Right ventricle myocardium inferior (tissue), 1 donor: ENCODE measurements around the gene LARGE2. TPM values are rescaled to one million over a fixed set of nuclear protein-coding genes. Genes with fewer than 3 reads are reported as not detected.

Experiments
- ATAC-seq: fragments of 200-7000 bp; cut with Tn5 transposase; one replicate; pipeline ENCODE4 v1.9.1; 2020; ENCODE audit warnings: mild to moderate bottlenecking, moderate library complexity
- DNase-seq: peaks from one replicate; pipeline ENCODE4 v3.0.0; 2021; ENCODE audit errors: missing footprints
- intact Hi-C: fragments of 100-400 bp; cut with DNase I; formaldehyde crosslinking; loops from one replicate; pipeline ENCODE4 v1.11.0; 2022
- total RNA-seq: library from RNA; stranded (reverse); fragmentation: NEBNext Ultra II Directional; extraction: Animal tissue kit (Norgen Biotek cat#: 25700); gene quantifications from one replicate; pipeline ENCODE4 v1.2.1, GENCODE V29; 2021
- donor health status: DM: no; HTN: yes; CAD: no; lungs with severe emphysema.

LARGE2 gene
- total RNA-seq, 1 donor from 2014 or later: not detected

GRCh38 chr11:45937916-45938315 is 15.5 kb downstream of the LARGE2 start:
- intact Hi-C loops: no loop called here
- no peak for DNase-seq
- no peak for ATAC-seq

DNA sequence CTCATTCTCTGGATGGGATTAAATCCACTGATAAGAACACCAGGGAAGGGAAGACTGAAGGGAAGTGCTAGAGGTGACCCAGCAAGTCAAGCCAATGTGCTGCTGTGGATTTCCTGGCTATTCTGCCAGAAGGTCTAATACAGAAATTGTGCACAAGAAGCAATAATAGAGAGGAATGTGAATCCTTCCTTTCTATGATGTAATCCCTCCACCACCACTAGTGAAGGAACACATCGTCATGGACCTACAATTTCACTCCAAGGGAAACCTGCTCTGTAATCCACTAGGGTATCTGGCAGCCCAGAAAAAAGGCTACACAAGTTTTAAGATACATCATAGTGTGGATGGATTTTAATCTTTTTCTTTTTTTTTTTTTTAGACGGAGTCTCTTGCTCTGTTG is 17.4 kb downstream of the LARGE2 start:
- ATAC-seq: no peak
- DNase-seq: no peak
- intact Hi-C loops: no loop called here

GRCh38 chr11:45941285-45941684 is 18.8 kb downstream of the LARGE2 start:
- ATAC-seq: no peak
- intact Hi-C loops: no loop called here
- no peak for DNase-seq

- DNase-seq (no peak), ATAC-seq (no peak)
- intact Hi-C loops: no loop called here
Measured at GRCh38 chr11:45942381-45942780, 19.9 kb downstream of the LARGE2 start.

- intact Hi-C loops: no loop called here
- DNase-seq: no peak
Measured at GRCh38 chr11:45945397-45945999, 23.0 kb downstream of the LARGE2 start.

GRCh38 chr11:45947885-45948284 is 25.4 kb downstream of the LARGE2 start:
- ATAC-seq (no peak), DNase-seq (no peak)
- intact Hi-C loops: no loop called here

More at GRCh38 chr11:45945397-45945999, 23.0 kb downstream of the LARGE2 start:
- ATAC-seq: no peak

- intact Hi-C loops: no loop called here
- ATAC-seq (no peak), DNase-seq (no peak)
Measured at GRCh38 chr11:45948356-45948755, 25.9 kb downstream of the LARGE2 start.

DNA sequence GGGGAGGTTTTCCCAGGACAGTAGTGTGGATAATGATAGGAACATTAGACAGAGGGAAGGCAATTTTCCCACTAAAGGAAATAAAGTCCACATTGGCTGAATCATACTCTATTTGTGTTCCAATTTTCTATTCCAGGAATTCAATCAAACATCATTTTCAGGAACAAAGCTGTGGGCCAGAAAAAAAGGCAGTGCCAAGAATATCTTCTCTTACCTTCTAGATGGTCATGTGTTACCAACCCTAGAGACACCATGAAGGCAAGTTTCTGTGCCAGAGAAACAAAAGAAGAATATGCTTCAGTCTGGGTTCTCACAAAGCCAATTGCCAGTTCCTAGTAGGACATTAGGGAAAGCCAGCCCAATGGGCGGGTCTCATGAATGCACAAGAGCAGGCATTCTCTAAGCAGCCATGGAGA is 27.5 kb downstream of the LARGE2 start:
- no peak for DNase-seq
- intact Hi-C loops: no loop called here
- peak; percentile 44 for ATAC-seq

DNA sequence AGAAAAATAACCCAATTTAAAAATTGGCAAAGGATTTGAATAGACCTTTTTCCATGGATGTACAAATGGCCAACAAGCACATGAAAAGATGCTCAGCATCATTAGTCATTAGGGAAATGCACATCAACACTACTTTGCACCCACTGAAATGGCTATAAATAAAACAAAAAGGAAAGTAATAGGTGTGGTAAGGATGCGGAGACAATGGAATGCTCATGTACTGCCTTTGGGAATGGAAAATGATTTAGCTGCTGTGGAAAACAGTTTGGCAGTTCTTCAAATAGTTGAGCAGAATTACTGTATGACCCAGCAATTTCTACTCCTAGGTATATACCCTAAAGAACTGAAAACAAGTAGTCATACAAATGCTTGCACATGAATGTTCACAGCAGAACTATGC is 37.4 kb downstream of the LARGE2 start:
- intact Hi-C loops: loop anchor here (10.0 kb wide), 1 partner anchor 165 kb away; the partner anchor contains the start of gene PHF21A
- DNase-seq (no peak), ATAC-seq (no peak)

DNA sequence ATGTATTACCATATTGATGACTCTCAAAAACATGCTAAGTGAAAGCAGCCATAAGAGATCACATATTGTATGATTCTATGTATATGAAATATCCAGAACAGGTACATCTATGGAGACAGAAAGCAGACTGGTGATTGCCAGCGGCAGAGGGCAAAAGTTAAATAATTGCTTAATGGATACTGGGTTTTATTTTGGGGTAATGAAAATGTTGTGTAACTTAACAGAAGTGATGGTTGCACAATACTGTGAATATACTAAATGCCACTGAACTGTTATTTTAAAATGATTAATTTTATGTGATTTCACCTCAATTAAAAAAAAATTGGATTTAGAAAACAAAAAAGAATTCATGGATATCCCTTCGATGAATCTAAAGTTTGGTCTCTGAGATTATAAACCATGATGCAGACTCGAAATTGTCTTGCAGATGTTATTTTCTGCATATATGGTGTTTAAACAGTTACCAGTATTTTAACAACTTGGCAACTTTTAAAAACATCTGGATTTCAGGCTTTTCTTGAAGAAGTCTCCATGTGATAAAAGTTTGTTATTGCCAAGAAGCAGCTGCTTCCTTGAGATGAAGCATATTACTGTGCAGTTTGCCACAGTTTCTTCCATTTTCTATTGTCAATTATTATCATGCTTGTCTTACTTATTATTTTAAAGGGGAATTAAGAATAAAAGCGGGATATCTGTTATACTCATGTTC is 38.1 kb downstream of the LARGE2 start:
- ATAC-seq (peak; percentile 56), DNase-seq (no peak)
- intact Hi-C loops: loop anchor here (10.0 kb wide), 1 partner anchor 164 kb away; the partner anchor contains the start of gene PHF21A

DNA sequence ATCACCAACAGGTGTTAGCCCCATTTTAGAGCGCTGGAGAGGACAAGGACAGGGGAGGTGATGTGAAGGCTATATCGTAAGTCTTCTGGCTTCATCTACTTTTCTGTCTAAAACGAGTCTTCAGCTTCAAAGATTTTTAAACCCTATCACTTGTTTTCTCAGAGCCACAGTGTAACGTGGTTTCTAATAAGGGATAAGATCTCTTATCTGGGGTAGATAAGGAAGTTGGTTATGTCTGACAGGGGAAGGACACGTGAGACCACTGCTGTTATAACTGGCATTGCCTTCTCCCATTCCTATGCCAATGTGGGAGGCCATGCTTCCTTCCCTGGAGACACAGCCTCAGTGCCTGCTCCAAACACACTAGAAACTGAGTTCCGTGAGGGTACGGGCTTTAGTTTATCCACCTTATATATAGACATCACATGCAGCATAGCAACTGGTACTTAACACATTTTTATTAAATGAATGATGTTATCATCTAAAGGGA is 39.3 kb downstream of the LARGE2 start:
- ATAC-seq: no peak
- intact Hi-C loops: loop anchor here (10.0 kb wide), 1 partner anchor 163 kb away; the partner anchor contains the start of gene PHF21A
- no peak for DNase-seq

GRCh38 chr11:45964911-45965389 is 42.5 kb downstream of the LARGE2 start:
- DNase-seq (no peak), ATAC-seq (peak; percentile 79)
- intact Hi-C loops: loop anchor here (1.0 to 10.0 kb wide), 2 partner anchors 41 to 160 kb away; partner anchors contain the start of gene PHF21A

- DNase-seq (no peak), ATAC-seq (no peak)
- intact Hi-C loops: loop anchor here (10.0 kb wide), 1 partner anchor 157 kb away; the partner anchor contains the start of gene PHF21A
Measured at GRCh38 chr11:45967506-45967905, 45.0 kb downstream of the LARGE2 start.

DNA sequence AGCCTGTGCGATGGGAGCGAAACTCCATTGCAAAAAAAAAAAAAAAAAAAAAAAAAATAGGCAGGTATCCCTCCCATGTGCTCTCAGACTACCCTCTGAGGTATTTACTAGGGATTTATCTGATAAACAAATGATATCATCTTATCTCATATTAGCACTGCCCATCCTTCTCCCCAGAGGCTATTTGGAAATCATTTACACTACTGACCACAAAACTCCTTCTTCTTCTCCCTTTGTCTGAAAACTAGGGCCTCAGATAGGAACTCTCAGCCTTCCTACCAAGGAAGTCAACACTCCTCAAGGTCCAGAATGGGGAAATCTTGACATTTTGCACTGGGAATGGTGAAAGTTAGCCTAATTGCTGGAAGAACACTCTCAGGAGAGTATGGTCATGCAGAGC is 46.4 kb downstream of the LARGE2 start:
- intact Hi-C loops: loop anchor here (10.0 kb wide), 1 partner anchor 156 kb away; the partner anchor contains the start of gene PHF21A
- no peak for ATAC-seq
- no peak for DNase-seq

DNA sequence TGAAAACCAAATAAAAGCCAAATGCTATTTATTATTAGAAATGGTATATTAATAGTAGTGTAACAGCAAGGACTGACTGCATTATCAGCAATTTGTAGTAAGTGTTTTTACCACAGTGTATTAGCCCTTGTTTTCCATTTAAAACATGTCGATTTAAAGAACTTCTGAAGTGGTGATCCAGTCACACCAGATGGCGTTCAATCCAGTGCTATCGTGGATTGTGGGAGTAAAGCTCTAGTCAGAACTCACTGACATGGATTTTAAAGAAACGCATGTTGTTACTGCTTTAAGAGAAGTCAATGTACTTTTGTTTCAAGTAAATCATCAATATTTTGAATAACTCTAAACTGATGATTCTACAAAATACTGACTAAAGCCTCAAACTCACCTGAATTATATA is 51.1 kb downstream of the LARGE2 start:
- intact Hi-C loops: no loop called here
- no peak for DNase-seq

DNA sequence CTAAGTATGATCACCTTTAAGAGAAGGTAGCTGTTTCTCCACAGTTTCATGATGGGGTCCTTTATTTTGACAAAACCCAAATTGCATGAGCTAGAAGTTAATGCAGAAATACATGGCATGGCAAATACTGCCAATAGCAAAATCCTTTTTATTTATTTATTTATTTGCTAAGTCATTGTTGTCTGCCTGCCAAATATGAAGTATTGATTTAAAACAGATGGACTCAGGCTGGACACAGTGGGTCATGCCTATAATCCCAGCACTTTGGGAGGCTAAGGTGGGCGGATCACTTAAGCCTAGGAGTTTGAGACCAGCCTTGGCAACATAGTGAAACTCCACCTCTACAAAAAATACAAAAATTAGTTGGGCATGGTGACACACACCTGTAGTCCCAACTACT is 52.4 kb downstream of the LARGE2 start:
- ATAC-seq: no peak
- DNase-seq: no peak
- intact Hi-C loops: no loop called here

More for the DNA sequence above, 51.1 kb downstream of the LARGE2 start:
- no peak for ATAC-seq
